ENCODE results near the gene SRBD1.
"Not testable (repeated sequence)": the region's sequence is repeated elsewhere in the genome, so short reads cannot be mapped to it uniquely, and the experiment has no call there.

SRBD1 gene

DNA sequence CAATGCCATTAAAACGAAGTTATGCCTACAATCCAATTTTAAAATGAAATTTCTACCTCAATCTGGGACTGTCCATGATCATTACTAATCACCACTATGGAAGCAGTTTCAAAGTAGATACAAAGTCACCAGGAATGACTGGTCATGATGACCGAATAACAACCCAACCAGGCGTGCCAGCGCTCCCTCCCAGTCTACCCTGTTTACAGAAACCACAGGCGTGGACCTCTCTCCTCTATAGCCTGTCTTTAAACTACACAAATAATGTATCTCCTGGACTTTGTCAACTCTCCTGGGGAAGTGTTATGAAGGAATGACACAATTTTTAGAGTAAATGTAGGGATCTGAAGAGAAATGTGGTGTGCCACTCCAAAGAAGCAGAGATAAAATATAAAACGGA, 150.2 kb downstream of the SRBD1 start:
- no peak for DNase-seq

DNA sequence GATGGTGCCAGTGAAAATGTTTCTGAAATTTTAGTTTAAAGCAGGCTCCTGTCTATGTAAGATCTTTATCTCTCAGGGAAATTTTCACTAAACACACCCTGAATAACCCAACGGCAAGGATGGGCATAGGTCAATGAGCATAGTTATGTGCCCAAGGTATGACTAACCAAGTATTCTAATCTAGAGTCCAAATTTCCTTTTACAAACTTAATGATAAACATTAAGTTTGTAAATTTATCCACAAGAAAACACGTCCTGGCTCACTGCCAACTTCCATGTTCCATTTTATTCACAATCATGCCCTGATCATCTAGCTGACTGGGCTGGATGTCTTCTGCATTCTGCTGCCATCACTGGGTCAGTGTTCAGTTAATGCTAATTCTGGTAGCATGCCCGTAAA, 151.2 kb downstream of the SRBD1 start:
- no peak for DNase-seq

- no peak for DNase-seq
Observed at GRCh38 chr2:45458909-45459563, 152.0 kb downstream of the SRBD1 start.

GRCh38 chr2:45457211-45457945, 153.7 kb downstream of the SRBD1 start:
- DNase-seq: no peak

DNA sequence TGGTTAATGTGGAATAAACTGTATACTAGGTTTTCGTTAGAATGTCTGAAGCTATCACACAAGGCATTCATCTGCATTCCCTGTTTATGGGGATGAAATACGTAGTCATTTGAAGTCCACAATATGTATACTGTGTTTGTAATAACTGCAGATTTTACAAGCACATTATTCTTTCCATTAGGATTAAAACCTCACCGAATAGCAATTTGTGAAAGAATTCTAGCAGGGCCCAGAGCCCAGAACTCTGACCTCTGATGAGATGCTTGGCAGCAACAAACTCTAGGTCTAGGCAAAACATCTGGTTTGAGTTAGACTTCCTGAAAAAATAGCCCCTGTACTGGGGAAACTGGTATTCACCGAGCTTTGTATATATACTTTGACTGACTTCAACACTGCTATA, 158.2 kb downstream of the SRBD1 start:
- no peak for DNase-seq

GRCh38 chr2:45450634-45451033, 160.4 kb downstream of the SRBD1 start:
- DNase-seq: no peak

- DNase-seq: no peak
Observed at GRCh38 chr2:45448217-45448616, 162.8 kb downstream of the SRBD1 start.

GRCh38 chr2:45446016-45446415, 165.1 kb downstream of the SRBD1 start:
- no peak for DNase-seq

DNA sequence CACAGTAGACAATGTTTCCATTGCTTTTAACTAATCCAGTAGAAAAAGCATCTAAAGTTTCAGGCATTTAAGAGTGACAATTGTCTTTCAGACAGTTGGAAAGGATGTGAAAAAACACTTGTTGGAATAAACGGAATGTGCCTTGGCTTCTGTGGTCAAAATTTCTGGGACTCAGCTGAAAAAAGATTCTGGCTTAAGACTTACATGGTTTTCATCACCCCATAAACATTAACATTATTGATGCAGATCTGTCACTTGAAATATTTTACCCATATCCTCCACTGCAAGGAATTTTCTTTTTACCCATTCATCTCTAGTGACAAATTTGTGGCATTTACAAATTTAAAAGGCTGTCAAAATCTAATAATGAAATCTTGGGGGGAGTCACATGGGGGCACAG, 166.0 kb downstream of the SRBD1 start:
- DNase-seq: no peak

GRCh38 chr2:45443012-45443411, 168.1 kb downstream of the SRBD1 start:
- no peak for DNase-seq

DNA sequence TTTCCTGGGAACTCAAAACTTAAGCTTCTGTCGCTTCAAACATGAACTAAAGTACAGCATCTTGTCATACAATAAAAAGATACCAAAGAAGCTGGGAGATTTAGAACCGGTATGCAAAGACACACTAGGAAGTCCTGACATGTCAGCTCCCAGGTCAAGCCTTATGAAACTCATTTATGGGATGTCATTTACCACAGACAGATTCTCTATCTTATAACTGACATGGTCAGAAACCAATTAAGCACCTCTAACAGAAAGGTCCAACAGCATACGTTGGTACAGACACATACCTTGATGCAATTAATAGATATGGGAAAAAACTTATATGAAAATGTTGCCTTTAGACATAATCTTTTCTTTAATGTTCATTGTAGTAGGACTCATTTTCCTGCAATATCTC, 169.0 kb downstream of the SRBD1 start:
- no peak for DNase-seq

DNA sequence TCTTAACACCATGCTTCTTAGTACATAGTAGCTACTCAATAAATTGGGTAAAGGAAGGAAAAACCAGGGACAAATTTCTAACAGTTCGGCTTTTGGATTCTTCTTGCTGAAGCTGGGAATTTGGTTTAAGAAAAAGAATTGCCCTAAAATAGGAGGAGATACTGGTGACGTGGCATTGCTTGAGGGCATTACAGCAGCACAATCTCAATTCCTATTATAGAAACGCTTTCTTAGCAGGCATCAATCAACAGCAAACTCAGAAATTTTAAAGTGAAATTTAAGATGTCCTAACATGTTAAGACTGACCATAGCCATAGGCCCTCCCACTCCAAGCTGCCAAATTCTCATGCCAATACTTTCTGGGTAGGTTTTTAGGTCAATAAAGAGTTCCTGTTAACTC, 169.5 kb downstream of the SRBD1 start:
- DNase-seq: no peak

DNA sequence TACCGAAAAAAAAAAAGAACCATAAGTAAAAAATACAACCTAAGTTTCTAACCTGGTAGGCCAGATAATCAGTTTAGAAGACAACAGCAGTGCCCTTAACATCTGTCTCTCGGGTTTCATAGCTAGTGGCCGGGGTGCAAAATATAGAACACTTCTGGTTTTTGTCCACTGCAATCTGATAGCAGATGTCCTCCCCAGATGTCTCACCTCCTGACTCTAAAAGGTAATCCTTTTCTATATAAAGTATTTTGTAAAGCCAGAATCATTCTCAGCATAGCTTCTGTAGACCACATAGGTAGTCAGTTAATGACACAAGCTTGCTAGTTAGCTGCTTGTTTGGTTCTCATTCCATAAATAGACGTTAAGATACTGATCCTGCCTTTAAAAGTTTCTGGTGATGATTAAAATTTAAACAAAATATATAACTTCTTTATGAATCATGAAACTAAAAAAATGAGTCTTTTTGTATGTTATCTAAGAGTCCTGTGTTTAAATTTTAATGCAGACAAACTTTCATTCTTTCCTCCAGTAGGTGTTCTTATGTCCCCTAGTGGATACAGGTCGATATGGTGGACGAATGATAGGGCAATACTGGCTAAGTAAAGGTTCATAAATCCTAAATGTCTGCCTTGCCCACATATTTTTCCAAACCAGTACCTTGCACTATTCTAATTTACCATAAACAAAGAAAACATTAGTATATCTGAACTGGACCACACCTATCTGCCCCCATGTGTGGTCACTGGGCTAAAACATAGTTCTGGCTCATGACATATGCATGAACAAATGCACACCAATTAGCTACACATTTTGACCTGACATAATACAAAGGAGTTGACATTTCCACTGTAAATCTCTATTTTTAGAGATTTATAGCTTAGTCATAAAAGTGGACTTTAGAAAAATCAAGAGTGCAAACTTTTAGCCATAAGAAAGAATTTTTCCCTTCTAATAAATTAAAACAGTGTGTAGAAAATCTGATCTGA, 171.0 kb downstream of the SRBD1 start:
- DNase-seq: no peak

- no peak for DNase-seq
Observed at GRCh38 chr2:45438872-45439665, 172.0 kb downstream of the SRBD1 start.

DNA sequence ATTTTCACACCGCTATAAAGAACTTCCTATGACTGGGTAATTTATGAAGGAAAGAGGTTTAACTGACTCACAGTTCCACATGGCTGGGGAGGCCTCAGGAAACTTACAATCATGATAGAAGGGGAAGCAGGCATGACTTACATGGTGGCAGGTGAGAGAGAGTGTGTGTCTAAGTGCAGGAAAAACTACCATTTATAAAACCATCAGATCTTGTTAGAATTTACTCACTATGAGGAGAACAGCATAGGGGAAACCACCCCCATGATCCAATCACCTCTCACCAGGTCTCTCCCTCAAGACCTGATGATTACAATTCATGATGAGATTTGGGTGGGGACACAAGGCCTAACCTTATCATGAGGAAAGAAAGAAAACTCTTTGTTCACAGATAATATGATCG, 174.6 kb downstream of the SRBD1 start:
- DNase-seq: no peak

DNA sequence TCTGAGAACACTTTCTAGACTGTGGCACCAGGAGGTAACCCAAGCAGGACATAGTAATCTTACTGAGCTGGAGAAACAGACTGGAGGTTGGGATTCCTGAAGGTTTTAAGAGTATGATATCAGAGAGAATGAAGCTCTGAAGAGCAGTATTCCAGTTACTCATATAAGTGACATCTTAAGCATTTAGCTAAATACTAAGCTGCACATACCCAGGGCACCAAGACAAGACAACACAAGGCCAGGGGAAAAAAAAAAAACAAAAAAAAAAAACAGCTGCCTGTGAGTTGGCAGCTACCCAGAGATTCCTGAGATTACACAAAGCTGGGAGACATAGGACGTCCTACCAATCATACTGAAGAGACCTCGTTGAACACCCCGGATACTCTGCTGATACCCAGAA, 175.8 kb downstream of the SRBD1 start:
- DNase-seq: no peak

GRCh38 chr2:45433363-45433762, 177.7 kb downstream of the SRBD1 start:
- no peak for DNase-seq

DNA sequence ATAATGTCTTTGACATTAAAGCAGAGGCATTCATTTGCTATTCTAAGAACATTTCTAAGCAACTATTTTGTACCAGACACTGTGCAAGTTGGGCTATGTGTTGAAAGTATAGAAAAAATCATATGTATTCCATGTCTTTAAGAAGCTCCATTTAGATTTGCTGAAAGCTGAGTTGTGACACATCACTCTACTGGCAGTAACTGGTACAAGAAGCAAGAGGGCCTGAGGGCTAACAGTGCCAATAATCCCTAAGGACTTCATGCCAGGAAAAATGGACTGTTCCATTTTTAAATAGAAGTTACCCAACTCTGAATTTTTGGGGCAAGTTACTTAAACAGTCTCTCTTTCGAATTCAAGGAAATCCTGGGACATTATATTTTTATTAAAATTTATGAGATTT, 178.7 kb downstream of the SRBD1 start:
- no peak for DNase-seq

- not testable (repeated sequence) for DNase-seq
Observed at GRCh38 chr2:45426025-45426424, 185.0 kb downstream of the SRBD1 start.

DNA sequence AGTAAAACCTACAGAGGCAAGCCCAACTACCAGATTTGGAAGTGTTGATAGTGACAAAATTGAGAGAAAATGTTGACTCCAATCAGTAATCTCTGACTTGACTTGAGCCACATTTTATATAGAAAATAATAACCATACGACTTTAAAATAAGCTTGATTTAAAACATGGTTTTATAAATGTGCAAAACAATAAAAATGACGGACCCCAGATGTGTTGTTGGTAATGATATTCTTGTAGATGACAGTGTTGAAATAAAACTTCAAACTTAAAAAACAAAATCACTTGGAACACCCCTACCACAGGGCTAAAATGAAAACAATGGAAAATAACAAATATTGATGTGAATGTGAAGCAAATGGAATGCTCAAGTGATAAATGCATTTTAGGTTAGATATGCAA, 188.1 kb downstream of the SRBD1 start:
- no peak for DNase-seq

- DNase-seq: no peak
Observed at GRCh38 chr2:45418532-45418931, 192.5 kb downstream of the SRBD1 start.

GRCh38 chr2:45415534-45416123, 195.4 kb downstream of the SRBD1 start:
- DNase-seq: no peak

Measured in KG1 (cell line).